Mucosa of stomach (tissue), 1 donor: ENCODE data around the gene C6orf132.

Experiments
- H3K27me3 ChIP-seq: one replicate; pipeline ENCODE4 v1.7.0; 2013; ENCODE audit warnings: mild to moderate bottlenecking, low read length; ENCODE audit not compliant: control insufficient read depth, insufficient read depth
- H3K36me3 ChIP-seq: one replicate; pipeline ENCODE4 v1.7.0; 2013; ENCODE audit warnings: low read length; ENCODE audit not compliant: control insufficient read depth, insufficient read depth
- H3K4me1 ChIP-seq: one replicate; pipeline ENCODE4 v1.7.0; 2013; ENCODE audit warnings: mild to moderate bottlenecking, low read length; ENCODE audit not compliant: control insufficient read depth, insufficient read depth
- H3K4me3 ChIP-seq: one replicate; pipeline ENCODE4 v1.7.0; 2013; ENCODE audit warnings: low read length
- H3K9ac ChIP-seq: one replicate; pipeline ENCODE4 v1.7.0; 2013; ENCODE audit warnings: mild to moderate bottlenecking, low read length, moderate library complexity
- H3K9me3 ChIP-seq: one replicate; pipeline ENCODE4 v1.7.0; 2013; ENCODE audit warnings: mild to moderate bottlenecking, low read length, moderate library complexity; ENCODE audit not compliant: control insufficient read depth
- donor health status: Pancreatic carcinoma.

C6orf132 gene

GRCh38 chr6:42073287-42073686 is 69.1 kb downstream of the C6orf132 start:
- Histone ChIP-seq H3K4me1 (no peaks in the 10 kb centered on the region), H3K9ac (no peak overlapping the region), H3K27me3 (no peaks in the 10 kb centered on the region), H3K4me3 (no peak overlapping the region), H3K36me3 (peaks cover 8% of the 10 kb centered on the region), H3K9me3 (no peaks in the 10 kb centered on the region)

- no peaks in the 10 kb centered on the region for H3K9me3 ChIP-seq
- H3K4me1 ChIP-seq: no peaks in the 10 kb centered on the region
- H3K4me3 ChIP-seq: no peak overlapping the region
- H3K9ac ChIP-seq: no peak overlapping the region
- H3K27me3 ChIP-seq: no peaks in the 10 kb centered on the region
- H3K36me3 ChIP-seq: peaks cover 15% of the 10 kb centered on the region
Measured at GRCh38 chr6:42071881-42072583, 70.4 kb downstream of the C6orf132 start.

GRCh38 chr6:42068872-42069522 is 73.4 kb downstream of the C6orf132 start:
- H3K4me1 ChIP-seq: no peaks in the 10 kb centered on the region
- peaks cover 15% of the 10 kb centered on the region for H3K36me3 ChIP-seq
- no peak overlapping the region for H3K4me3 ChIP-seq
- no peaks in the 10 kb centered on the region for H3K9me3 ChIP-seq
- no peak overlapping the region for H3K9ac ChIP-seq
- H3K27me3 ChIP-seq: no peaks in the 10 kb centered on the region

GRCh38 chr6:42068173-42068572 is 74.2 kb downstream of the C6orf132 start:
- Histone ChIP-seq H3K27me3 (no peaks in the 10 kb centered on the region), H3K9ac (no peak overlapping the region), H3K36me3 (peaks cover 15% of the 10 kb centered on the region), H3K4me1 (no peaks in the 10 kb centered on the region), H3K4me3 (no peak overlapping the region), H3K9me3 (no peaks in the 10 kb centered on the region)

- H3K9me3 ChIP-seq: no peaks in the 10 kb centered on the region
- peaks cover 15% of the 10 kb centered on the region for H3K36me3 ChIP-seq
- no peaks in the 10 kb centered on the region for H3K4me1 ChIP-seq
- H3K4me3 ChIP-seq: no peak overlapping the region
- no peaks in the 10 kb centered on the region for H3K27me3 ChIP-seq
- no peak overlapping the region for H3K9ac ChIP-seq
Measured at GRCh38 chr6:42066156-42066675, 76.2 kb downstream of the C6orf132 start.

- Histone ChIP-seq H3K9me3 (no peaks in the 10 kb centered on the region), H3K27me3 (no peaks in the 10 kb centered on the region), H3K9ac (no peak overlapping the region), H3K4me1 (no peaks in the 10 kb centered on the region), H3K4me3 (no peak overlapping the region), H3K36me3 (peaks cover 7% of the 10 kb centered on the region)
Measured at GRCh38 chr6:42059743-42060142, 82.7 kb downstream of the C6orf132 start.

GRCh38 chr6:42053601-42054000 is 88.8 kb downstream of the C6orf132 start:
- Histone ChIP-seq H3K27me3 (no peaks in the 10 kb centered on the region), H3K4me3 (no peak overlapping the region), H3K36me3 (peaks cover 7% of the 10 kb centered on the region), H3K4me1 (peaks cover 20% of the 10 kb centered on the region), H3K9me3 (no peaks in the 10 kb centered on the region), H3K9ac (no peak overlapping the region)

GRCh38 chr6:42051268-42051653 is 91.2 kb downstream of the C6orf132 start:
- peak overlapping the region; percentile 83 for H3K9ac ChIP-seq
- peaks cover 39% of the 10 kb centered on the region for H3K4me1 ChIP-seq
- peak overlapping the region; percentile 28 for H3K4me3 ChIP-seq
- no peaks in the 10 kb centered on the region for H3K9me3 ChIP-seq
- H3K27me3 ChIP-seq: no peaks in the 10 kb centered on the region
- H3K36me3 ChIP-seq: peaks cover 7% of the 10 kb centered on the region
